ENCODE data around the gene MAP3K14. TPM values are rescaled to one million over a fixed set of nuclear protein-coding genes. Genes with fewer than 3 reads are reported as not detected.

MAP3K14 gene
- total RNA-seq, 1 experiment from 2014 or later = 7.8 TPM

DNA sequence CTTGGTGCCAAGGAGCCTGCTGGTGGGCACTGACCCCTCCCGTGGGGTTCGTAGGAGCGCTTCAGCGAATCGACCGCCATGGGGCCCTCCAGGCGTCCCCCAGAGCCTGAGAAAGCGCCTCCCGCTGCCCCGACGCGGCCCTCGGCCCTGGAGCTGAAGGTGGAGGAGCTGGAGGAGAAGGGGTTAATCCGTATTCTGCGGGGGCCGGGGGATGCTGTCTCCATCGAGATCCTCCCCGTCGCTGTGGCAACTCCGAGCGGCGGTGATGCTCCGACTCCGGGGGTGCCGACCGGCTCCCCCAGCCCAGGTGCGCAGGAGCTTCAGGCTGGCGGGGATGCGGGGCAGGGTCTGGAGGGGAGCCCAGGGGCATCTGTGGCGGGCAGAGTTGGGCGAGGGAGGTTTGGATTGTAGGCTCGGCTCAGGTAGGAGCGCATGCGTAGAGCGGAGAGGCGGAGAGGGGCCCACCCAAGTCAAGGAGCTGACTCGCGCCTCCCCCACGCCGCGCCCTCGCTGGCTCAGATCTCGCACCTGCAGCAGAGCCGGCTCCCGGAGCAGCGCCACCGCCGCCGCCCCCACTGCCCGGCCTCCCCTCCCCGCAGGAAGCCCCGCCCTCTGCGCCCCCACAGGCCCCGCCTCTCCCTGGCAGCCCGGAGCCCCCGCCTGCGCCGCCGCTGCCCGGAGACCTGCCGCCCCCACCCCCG, 75.3 kb downstream of the MAP3K14 start:
- Histone ChIP-seq H3K4ac (ENCODE audit: low read depth, low read length) (no peak overlapping the region), H3K23ac (ENCODE audit: insufficient read length, low read depth, low read length) (no peak overlapping the region), H4K8ac (replicated peaks; ENCODE audit: insufficient read length, low read depth, low read length) (no peak overlapping the region), H2AK5ac (ENCODE audit: insufficient read length, low read length) (no peak overlapping the region), H2AFZ (ENCODE audit: low read length) (no peak overlapping the region), H3T11ph (ENCODE audit: low read length) (no peak overlapping the region), H3K14ac (ENCODE audit: insufficient read depth, low read length) (peak overlapping the region; percentile 33; the same call in 1 of the 2 replicates), H3K23me2 (ENCODE audit: insufficient read length, low read depth, low read length, poor library complexity, severe bottlenecking) (peaks cover 9% of the 10 kb centered on the region), H3K79me2 (ENCODE audit: insufficient read depth, low read length) (no peaks in the 10 kb centered on the region), H4K5ac (ENCODE audit: insufficient read length, low read depth, low read length) (no peak overlapping the region), H3K9me3 (ENCODE audit: control insufficient read depth, low read depth, low read length) (no peaks in the 10 kb centered on the region), H3K18ac (ENCODE audit: insufficient read length, low read depth, low read length) (no peak overlapping the region), H4K20me1 (ENCODE audit: control insufficient read depth, insufficient read depth, insufficient read length) (no peaks in the 10 kb centered on the region), H4K91ac (ENCODE audit: insufficient read length, low read depth, low read length) (no peak overlapping the region), H3K4me1 (ENCODE audit: insufficient read depth, low read length) (peaks cover 3% of the 10 kb centered on the region; the same call in 1 of the 2 replicates), H2BK20ac (ENCODE audit: low read depth, low read length, poor library complexity, severe bottlenecking) (no peak overlapping the region), H3K4me2 (ENCODE audit: insufficient read depth, insufficient read length, low read length) (peak overlapping the region; percentile 61), H3K79me1 (ENCODE audit: insufficient read depth, low read depth, low read length, poor library complexity, severe bottlenecking) (no peaks in the 10 kb centered on the region), H2BK12ac (ENCODE audit: insufficient read length, low read depth, low read length) (no peak overlapping the region), H2BK15ac (ENCODE audit: low read depth, low read length) (no peak overlapping the region), H2BK5ac (ENCODE audit: insufficient read length, low read length) (no peak overlapping the region), H3K56ac (ENCODE audit: insufficient read length, low read depth, low read length) (no peak overlapping the region), H3K27ac (ENCODE audit: insufficient read length, low read depth, low read length) (no peak overlapping the region), H3K9ac (ENCODE audit: extremely low read depth, insufficient read length, low read length) (no peak overlapping the region), H3K27me3 (ENCODE audit: insufficient read depth, low read length) (peaks cover 4% of the 10 kb centered on the region; the same call in 1 of the 2 replicates), H2BK120ac (ENCODE audit: low read depth, low read length, poor library complexity, severe bottlenecking) (no peak overlapping the region)
- no CpG with 5 or more reads among the region's 62 CpGs for WGBS (ENCODE audit: extremely low coverage, insufficient read length, low lambda C conversion rate)
- Mint-ChIP-seq H3K4me1 (peaks cover 10 to 23% of the 10 kb centered on the region in 2 experiments), H3K9me3 (no peaks in the 10 kb centered on the region; a peak in 1 of 5 replicates), H3K4me3 (peak overlapping the region; percentile 65 to 82), H3K27me3 (ENCODE audit: low read depth) (peaks cover 65% of the 10 kb centered on the region), H3K27ac (no peak overlapping the region), H3K36me3 (ENCODE audit: insufficient read depth in 1 of 3, low read depth in 3 of 3) (peaks cover 0 to 4% (median 0%) of the 10 kb centered on the region in 3 experiments; a peak in 2 of 7 replicates)
- DNase-seq = peak; percentile 77
- TF ChIP-seq, protein P1, sequence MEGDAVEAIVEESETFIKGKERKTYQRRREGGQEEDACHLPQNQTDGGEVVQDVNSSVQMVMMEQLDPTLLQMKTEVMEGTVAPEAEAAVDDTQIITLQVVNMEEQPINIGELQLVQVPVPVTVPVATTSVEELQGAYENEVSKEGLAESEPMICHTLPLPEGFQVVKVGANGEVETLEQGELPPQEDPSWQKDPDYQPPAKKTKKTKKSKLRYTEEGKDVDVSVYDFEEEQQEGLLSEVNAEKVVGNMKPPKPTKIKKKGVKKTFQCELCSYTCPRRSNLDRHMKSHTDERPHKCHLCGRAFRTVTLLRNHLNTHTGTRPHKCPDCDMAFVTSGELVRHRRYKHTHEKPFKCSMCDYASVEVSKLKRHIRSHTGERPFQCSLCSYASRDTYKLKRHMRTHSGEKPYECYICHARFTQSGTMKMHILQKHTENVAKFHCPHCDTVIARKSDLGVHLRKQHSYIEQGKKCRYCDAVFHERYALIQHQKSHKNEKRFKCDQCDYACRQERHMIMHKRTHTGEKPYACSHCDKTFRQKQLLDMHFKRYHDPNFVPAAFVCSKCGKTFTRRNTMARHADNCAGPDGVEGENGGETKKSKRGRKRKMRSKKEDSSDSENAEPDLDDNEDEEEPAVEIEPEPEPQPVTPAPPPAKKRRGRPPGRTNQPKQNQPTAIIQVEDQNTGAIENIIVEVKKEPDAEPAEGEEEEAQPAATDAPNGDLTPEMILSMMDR (conservative IDR thresholded peaks at IDR 0.05) = no peak
